GM20000 (cell line): ENCODE measurements around the gene CLBA1.

Source experiments
- DNase-seq: peaks from one replicate; pipeline ENCODE4 v3.0.0; 2012; ENCODE audit warnings: low spot score
- TF ChIP-seq, protein P1 (sequence below): IDR thresholded peaks from 2 replicates; pipeline ENCODE4 v1.5.1; 2012; ENCODE audit warnings: mild to moderate bottlenecking, control low read depth; ENCODE audit errors: extremely low read depth, missing control alignments

CLBA1 gene

DNA sequence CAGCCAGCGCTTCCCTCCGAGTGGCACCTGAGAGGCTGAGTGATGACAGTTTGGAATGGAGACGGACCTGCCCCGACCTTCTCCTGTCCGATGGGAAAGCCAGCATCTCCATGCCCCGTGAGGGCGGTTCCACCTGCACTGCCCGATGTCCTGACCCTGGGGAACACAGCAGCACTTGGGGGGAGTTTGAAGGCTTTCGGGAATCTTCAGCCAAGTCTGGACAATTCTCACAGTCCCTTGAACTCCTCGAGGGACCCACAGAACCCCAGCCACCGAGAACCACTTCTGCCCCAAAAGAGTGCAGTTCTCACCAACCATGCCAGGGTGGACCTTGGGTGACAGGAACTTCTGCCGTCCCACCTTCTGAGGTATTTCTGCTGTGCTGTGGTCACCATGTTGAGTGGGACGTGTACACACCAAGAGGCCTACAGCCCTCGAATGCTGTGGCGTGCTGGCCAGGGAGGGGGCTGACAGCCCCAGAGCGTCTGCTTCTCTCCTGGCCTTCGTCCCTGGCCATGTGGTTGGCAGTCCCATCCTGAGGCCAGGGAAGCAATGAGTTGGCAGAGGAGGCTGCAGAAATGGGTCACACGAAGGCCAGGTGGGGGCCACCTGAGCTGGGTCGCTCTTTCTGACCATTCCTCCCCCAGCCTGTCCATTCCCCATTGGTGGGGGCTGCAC is 1.0 kb downstream of the CLBA1 start:
- no peak for DNase-seq
- TF ChIP-seq, protein P1, sequence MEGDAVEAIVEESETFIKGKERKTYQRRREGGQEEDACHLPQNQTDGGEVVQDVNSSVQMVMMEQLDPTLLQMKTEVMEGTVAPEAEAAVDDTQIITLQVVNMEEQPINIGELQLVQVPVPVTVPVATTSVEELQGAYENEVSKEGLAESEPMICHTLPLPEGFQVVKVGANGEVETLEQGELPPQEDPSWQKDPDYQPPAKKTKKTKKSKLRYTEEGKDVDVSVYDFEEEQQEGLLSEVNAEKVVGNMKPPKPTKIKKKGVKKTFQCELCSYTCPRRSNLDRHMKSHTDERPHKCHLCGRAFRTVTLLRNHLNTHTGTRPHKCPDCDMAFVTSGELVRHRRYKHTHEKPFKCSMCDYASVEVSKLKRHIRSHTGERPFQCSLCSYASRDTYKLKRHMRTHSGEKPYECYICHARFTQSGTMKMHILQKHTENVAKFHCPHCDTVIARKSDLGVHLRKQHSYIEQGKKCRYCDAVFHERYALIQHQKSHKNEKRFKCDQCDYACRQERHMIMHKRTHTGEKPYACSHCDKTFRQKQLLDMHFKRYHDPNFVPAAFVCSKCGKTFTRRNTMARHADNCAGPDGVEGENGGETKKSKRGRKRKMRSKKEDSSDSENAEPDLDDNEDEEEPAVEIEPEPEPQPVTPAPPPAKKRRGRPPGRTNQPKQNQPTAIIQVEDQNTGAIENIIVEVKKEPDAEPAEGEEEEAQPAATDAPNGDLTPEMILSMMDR: no peak

DNA sequence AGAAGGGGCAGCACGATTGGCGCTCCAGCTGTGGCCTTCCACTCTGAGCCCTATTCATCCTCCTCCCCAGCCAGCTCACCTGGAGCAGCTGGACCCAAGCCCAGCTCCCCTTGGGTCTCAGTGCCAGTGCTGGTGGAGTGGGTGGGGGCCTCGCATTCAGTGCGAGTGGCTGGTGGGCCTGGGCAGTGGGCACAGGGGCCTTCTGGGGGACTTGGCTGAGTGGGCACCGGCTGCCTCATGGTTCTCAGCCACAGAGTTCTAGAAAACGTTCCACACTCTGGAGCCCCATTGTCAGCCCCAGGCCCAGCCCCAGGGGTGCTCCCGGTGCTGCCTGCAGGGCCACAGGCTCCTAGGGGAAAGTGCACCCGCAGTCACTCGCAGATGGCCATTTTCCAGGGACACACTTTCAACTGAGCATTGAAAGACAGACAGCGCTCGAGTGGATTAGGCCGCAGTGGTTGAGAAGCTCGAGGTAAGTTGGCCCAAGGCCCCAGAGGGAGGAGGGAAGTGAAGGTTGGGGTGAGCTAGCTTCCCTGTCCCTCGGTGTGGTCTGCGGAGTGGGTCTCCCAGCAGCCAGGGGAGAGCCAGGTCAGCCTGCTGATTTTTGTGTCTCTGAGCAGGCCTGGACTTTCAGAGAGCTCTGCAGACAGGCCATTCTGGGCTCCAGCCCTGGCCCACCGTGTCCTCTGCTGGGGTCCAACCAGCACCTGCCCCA is 3.8 kb downstream of the CLBA1 start:
- TF ChIP-seq, protein P1: no peak
- DNase-seq: no peak

DNA sequence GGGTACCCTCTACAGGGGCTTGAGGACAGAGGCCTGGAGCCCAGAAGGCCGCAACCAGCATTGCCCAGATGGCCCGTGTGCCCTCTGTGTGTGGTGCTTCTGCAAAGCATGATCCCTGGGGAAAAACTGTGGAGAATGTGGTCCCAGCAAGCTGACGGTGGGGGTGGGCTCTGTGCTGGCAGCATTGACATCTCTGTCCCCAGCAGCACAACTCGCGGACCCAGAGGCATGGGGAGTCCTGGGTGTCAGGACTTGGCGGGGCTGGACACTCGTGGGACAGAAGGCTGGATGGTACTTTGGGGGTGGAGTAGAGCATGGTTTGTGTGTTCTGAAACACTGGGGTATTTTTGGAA is 4.3 kb downstream of the CLBA1 start:
- DNase-seq: no peak
- TF ChIP-seq, protein P1: no peak

DNA sequence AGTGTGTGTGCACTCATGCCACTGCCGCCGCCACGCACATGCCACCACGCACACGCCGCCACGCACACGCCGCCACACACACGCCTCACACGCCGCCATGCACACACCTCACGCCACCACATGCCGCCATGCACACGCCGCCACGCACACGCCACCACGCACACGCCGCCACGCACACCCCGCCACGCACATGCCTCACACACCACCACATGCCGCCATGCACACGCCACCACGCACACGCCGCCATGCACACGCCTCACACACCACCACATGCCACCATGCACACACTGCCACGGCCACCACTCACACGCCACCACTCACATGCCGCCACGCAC is 6.3 kb downstream of the CLBA1 start:
- TF ChIP-seq, protein P1: no peak
- DNase-seq: no peak

DNA sequence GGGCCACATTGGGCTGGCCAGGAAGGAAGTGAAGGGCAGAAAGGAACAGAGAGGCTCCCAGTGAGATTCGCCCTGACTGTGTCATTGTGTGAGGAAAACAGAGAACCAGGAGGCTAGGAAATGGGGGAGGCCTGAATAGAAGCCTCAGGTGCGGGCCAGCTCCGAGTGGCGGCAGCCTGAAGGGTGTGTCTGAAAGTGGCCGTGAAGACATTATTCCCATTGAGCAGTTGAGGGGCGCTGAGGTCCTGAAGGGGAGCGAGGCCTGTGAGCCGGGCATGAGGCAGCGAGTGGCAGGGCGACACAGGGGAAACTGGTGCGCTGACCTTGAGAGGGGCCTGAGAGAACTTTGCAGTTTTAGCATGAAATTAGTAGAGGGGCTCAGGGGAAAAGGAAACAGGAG is 6.9 kb downstream of the CLBA1 start:
- TF ChIP-seq, protein P1: no peak
- DNase-seq: no peak

DNA sequence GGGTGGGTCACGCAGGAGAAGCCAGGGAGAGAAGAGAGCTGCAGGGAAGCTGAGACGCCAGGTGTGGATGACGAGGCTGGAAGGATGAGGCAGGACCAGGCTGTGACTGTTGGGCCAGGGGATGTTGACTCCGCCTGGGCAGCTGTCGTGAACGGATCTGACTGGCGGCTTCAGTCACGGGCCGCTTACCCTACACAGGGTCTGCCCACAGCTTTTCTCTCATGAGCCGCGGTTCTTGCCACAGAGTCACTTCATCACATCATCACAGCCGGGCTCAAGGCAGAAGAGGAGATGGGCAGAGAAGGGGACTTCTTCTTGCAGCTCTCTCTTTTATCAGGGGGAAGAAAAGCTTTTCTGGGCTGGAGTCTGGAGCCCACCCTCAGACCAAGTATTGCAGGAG is 7.7 kb downstream of the CLBA1 start:
- no peak for DNase-seq
- TF ChIP-seq, protein P1: no peak

DNA sequence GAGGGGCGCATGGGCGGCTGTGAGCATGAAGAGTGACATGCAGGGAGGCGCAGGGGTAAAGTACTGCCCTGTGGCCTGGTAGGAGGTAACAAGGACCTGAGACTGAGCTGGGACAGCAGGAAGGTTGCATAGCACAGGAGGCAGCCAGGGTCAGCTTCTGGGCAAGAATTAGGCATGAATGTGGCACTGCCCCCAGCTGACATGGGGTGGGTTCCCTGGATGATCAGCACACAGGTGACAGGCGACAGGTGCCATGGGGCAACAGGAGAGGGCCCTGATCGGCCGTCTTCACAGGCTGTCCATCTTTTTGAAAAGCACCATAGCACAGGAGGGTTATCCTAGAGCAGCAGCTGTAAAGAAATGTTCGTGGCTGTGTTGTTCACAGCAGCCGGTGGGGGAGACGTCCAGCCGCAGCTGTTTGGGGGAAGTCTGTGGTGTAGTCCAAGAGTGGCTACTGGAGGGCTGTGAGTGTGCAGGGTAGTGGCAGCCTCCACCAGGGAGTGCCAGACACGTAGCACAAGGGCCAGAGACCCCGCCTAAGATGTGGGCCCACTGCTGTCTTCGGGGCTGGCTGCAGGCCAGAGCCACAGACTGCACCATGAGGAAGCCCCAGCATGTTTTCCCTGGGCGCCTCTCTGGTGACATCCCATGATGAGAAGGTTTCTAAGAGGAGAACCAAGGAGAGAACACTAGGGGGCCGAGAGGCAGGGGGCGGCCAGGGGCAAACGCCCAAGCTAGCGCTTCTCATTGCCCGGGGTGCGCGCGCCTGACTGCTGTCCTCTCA is 8.4 kb downstream of the CLBA1 start:
- DNase-seq: no peak
- TF ChIP-seq, protein P1: no peak
